Measurements from ENCODE around the gene ADCY3.

DNA sequence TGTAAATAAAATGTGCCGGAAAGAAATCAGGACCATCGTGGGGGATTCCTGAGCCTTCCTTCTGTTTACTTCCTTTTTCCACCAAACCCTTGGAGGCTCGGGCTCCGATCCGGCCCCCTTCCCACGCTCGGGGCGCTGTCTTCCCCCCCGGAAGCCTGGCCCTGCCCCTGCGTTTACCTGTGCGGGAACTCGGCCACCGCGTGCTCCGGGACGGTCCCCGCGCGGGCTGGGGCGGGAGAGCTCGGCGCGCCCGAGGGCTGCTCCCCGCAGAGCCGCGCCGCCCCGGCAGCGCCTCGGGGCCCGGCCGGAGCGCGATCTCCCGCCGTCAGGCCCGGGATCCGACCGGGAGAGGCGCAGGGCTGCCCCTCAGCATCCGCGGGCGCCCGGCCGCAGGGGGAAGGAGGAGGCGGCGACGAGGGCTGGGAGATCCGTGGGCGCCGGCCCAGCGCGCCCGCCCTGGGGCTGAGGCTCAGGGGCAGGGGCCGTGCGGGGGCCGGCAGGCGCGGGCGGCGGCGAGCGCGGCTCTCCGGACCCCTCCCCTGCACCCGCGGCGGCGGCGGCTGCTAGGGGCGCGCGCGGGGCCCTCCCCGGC, 435 bp downstream of the ADCY3 start:
- TF ChIP-seq TAF1 (IDR thresholded peaks at IDR 0.05; ENCODE audit: borderline replicate concordance, low read depth, low read length) (no peak), POLR2A (IDR thresholded peaks at IDR 0.05; ENCODE audit: low read depth, low read length) (no peak), POLR2AphosphoS5 (IDR thresholded peaks at IDR 0.05; ENCODE audit: low read depth, low read length) (no peak)

Measured in GM12892 (cell line).